A549 (cell line): ENCODE measurements around the gene CNTN5. TPM values are rescaled to one million over a fixed set of nuclear protein-coding genes. Genes with fewer than 3 reads are reported as not detected.

Experiments
- ATAC-seq, 2 experiments: fragments of 200-7000 bp in 1 of 2; fragments of >200 bp in 1 of 2; cut with Nextera tagmentation in 1 of 2; cut with Tn5 transposase in 1 of 2; 3 replicates each; pipeline versions ENCODE4 v1.8.0 to v1.9.1; 2018 to 2020; ENCODE audit warnings: mild to moderate bottlenecking in 1 of 2, moderate library complexity in 1 of 2
- CTCF ChIA-PET: fragments of 300-600 bp; sonication (Branson Sonifier 250); formaldehyde crosslinking; extraction: SDS; loops from one replicate; lab custom pipeline; 2021; ENCODE audit warnings: antibody characterized with exemption, inconsistent platforms; lab: Yijun Ruan, JAX
- POLR2A ChIA-PET: fragments of 350-600 bp; formaldehyde crosslinking; extraction: SDS; loops from one replicate; lab custom pipeline; 2021; ENCODE audit warnings: antibody characterized with exemption, inconsistent platforms; lab: Yijun Ruan, JAX
- DNase-seq, 2 experiments: peaks; one replicate each; pipeline versions ENCODE4 v3.0.0 to v3.0.0-alpha.2; 2011 to 2016; ENCODE audit warnings: low read depth in 1 of 2, low spot score in 1 of 2
- FAIRE-seq: peaks from 2 replicates; lab custom pipeline; 2011; peaks lifted over from hg19 to GRCh38; lab: Jason Lieb, UNC
- H3K27ac ChIP-seq, 2 experiments: fragments of >200 bp; sonication (Bioruptor Twin); formaldehyde crosslinking; 3 replicates each; pipeline ENCODE4 v1.5.1; 2016 to 2017
- H3K4me1 ChIP-seq: fragments of >200 bp; sonication (Bioruptor Twin); formaldehyde crosslinking; 3 replicates; pipeline ENCODE4 v1.6.1; 2016
- H3K4me2 ChIP-seq: fragments of >200 bp; sonication (Bioruptor Twin); formaldehyde crosslinking; 3 replicates; pipeline ENCODE4 v1.6.1; 2016
- H3K4me3 ChIP-seq: fragments of >200 bp; sonication (Bioruptor Twin); formaldehyde crosslinking; 3 replicates; pipeline ENCODE4 v1.5.1; 2016
- H3K9me3 ChIP-seq: fragments of >200 bp; sonication (Bioruptor Twin); formaldehyde crosslinking; 3 replicates; pipeline ENCODE4 v1.6.1; 2016
- ATOH8 ChIP-seq: fragments of 250-450 bp; sonication (Bioruptor Pico); IDR thresholded peaks from 2 replicates; pipeline ENCODE4 v1.5.0; 2020; ENCODE audit warnings: low read depth, mild to moderate bottlenecking, moderate library complexity
- BHLHE40 ChIP-seq: IDR thresholded peaks from 2 replicates; pipeline ENCODE4 v1.6.1; 2012; ENCODE audit warnings: low read depth, low read length, inconsistent platforms
- CBX8 ChIP-seq: fragments of 200-600 bp; sonication (generic); IDR thresholded peaks from 2 replicates; pipeline ENCODE4 v1.6.1; 2016
- CEBPB ChIP-seq, 2 experiments: fragments of >200 bp in 1 of 2; sonication (Bioruptor Twin) in 1 of 2; formaldehyde crosslinking in 1 of 2; IDR thresholded peaks; 2 replicates each; pipeline ENCODE4 v1.6.1; 2012 to 2016
- CHD2 ChIP-seq: fragments of 150-350 bp; IDR thresholded peaks from 2 replicates; pipeline ENCODE4 v1.6.1; 2014; ENCODE audit warnings: low read length; ENCODE audit not compliant: partially characterized antibody
- CTCF ChIP-seq: fragments of >200 bp; sonication (Bioruptor Twin); formaldehyde crosslinking; IDR thresholded peaks from 3 replicates; pipeline ENCODE4 v1.5.1; 2016
- ELK1 ChIP-seq: fragments of 150-350 bp; IDR thresholded peaks from 2 replicates; pipeline ENCODE4 v1.6.1; 2014; ENCODE audit warnings: low read depth, mild to moderate bottlenecking, low read length
- ESRRA ChIP-seq: fragments of 150-350 bp; IDR thresholded peaks from 2 replicates; pipeline ENCODE4 v1.6.1; 2014; ENCODE audit warnings: mild to moderate bottlenecking, low read length, borderline replicate concordance
- FOSB ChIP-seq: fragments of 250-450 bp; sonication (Bioruptor Pico); IDR thresholded peaks from 2 replicates; pipeline ENCODE4 v1.5.0; 2020; ENCODE audit warnings: mild to moderate bottlenecking, moderate library complexity
- HES2 ChIP-seq: fragments of >200 bp; sonication (Bioruptor Twin); formaldehyde crosslinking; IDR thresholded peaks from 2 replicates; pipeline ENCODE4 v1.6.1; 2016
- HOXA7 ChIP-seq: fragments of 250-450 bp; sonication (Bioruptor Pico); IDR thresholded peaks from 2 replicates; pipeline ENCODE4 v1.5.0; 2020; ENCODE audit warnings: mild to moderate bottlenecking, moderate library complexity
- HOXB5 ChIP-seq: fragments of 250-450 bp; sonication (Bioruptor Pico); IDR thresholded peaks from 2 replicates; pipeline ENCODE4 v1.5.0; 2020; ENCODE audit warnings: mild to moderate bottlenecking, moderate library complexity
- JUNB ChIP-seq: fragments of >200 bp; sonication (Bioruptor Twin); formaldehyde crosslinking; IDR thresholded peaks from 2 replicates; pipeline ENCODE4 v1.6.1; 2016
- KDM1A ChIP-seq: fragments of 200-600 bp; sonication (generic); IDR thresholded peaks from 2 replicates; pipeline ENCODE4 v1.6.1; 2016; ENCODE audit warnings: low read depth, mild to moderate bottlenecking
- KDM5A ChIP-seq: fragments of 200-600 bp; sonication (generic); IDR thresholded peaks from 2 replicates; pipeline ENCODE4 v1.6.1; 2016; ENCODE audit warnings: antibody characterized with exemption, mild to moderate bottlenecking
- MAFK ChIP-seq: fragments of 450-650 bp; IDR thresholded peaks from 2 replicates; pipeline ENCODE4 v1.6.1; 2014; ENCODE audit not compliant: partially characterized antibody
- MAZ ChIP-seq: fragments of 150-350 bp; IDR thresholded peaks from 2 replicates; pipeline ENCODE4 v1.6.1; 2014; ENCODE audit warnings: antibody characterized with exemption, low read depth, low read length, borderline replicate concordance
- MYC ChIP-seq: IDR thresholded peaks from 2 replicates; pipeline ENCODE4 v1.6.1; 2012; ENCODE audit warnings: mild to moderate bottlenecking, inconsistent platforms, low read length, improper control_type of control experiment, borderline replicate concordance
- NFE2L2 ChIP-seq: fragments of 150-350 bp; conservative IDR thresholded peaks from 2 replicates; pipeline ENCODE4 v1.6.1; 2014; ENCODE audit warnings: low read length
- PBX3 ChIP-seq: IDR thresholded peaks from 2 replicates; pipeline ENCODE4 v1.6.1; 2012
- PHF8 ChIP-seq: fragments of 200-600 bp; sonication (generic); IDR thresholded peaks from 2 replicates; pipeline ENCODE4 v1.6.1; 2016; ENCODE audit warnings: low read depth, mild to moderate bottlenecking, antibody characterized with exemption, moderate library complexity, borderline replicate concordance
- RAD21 ChIP-seq, 2 experiments: fragments of >200 bp in 1 of 2; sonication (Bioruptor Twin) in 1 of 2; formaldehyde crosslinking in 1 of 2; IDR thresholded peaks in 1 of 2; conservative IDR thresholded peaks in 1 of 2; 2 replicates in 1 of 2; 3 replicates in 1 of 2; pipeline ENCODE4 v1.6.1; 2012 to 2018; ENCODE audit warnings: inconsistent platforms in 1 of 2
- RCOR1 ChIP-seq: fragments of 150-350 bp; IDR thresholded peaks from 2 replicates; pipeline ENCODE4 v1.6.1; 2014; ENCODE audit warnings: antibody characterized with exemption, low read length, low read depth
- REST ChIP-seq: fragments of 200-600 bp; sonication (generic); IDR thresholded peaks from 2 replicates; pipeline ENCODE4 v1.6.1; 2016; ENCODE audit warnings: antibody characterized with exemption, mild to moderate bottlenecking, moderate library complexity
- RFX5 ChIP-seq: fragments of 450-650 bp; IDR thresholded peaks from 2 replicates; pipeline ENCODE4 v1.7.1; 2014; ENCODE audit warnings: antibody characterized with exemption, mild to moderate bottlenecking, moderate library complexity
- SMC3 ChIP-seq: fragments of >200 bp; sonication (Bioruptor Twin); formaldehyde crosslinking; IDR thresholded peaks from 3 replicates; pipeline ENCODE4 v1.6.1; 2018; ENCODE audit warnings: inconsistent platforms
- ZC3H11A ChIP-seq: fragments of 450-650 bp; IDR thresholded peaks from 2 replicates; pipeline ENCODE4 v1.6.1; 2014; ENCODE audit warnings: antibody characterized with exemption, mild to moderate bottlenecking
- ZNF302 ChIP-seq: fragments of 250-450 bp; sonication (Bioruptor Pico); IDR thresholded peaks from 2 replicates; pipeline ENCODE4 v1.9.0; 2021; ENCODE audit warnings: inconsistent platforms, mild to moderate bottlenecking, moderate library complexity
- ZSCAN20 ChIP-seq: fragments of 250-450 bp; sonication (Bioruptor Pico); IDR thresholded peaks from 2 replicates; pipeline ENCODE4 v1.8.0; 2022; ENCODE audit warnings: mild to moderate bottlenecking, moderate library complexity
- WGBS: methylation state at CpG from one replicate; pipeline ENCODE4 v1.1.6; 2017; ENCODE audit errors: missing lambda C conversion rate; 5-methylcytosine and 5-hydroxymethylcytosine counted together
- polyA plus RNA-seq, 4 experiments: library from polyadenylated mRNA; depleted of rRNA in 3 of 4; stranded (reverse); fragments of >200 nt; fragmentation: RNase III in 1 of 4; extraction: RNeasy Plus Mini Kit Qiagen cat#74134 plus additional on column Dnase treatment in 1 of 4; gene quantifications; 2 replicates in 3 of 4; 3 replicates in 1 of 4; pipeline ENCODE4 v1.2.3, GENCODE V29; 2011 to 2017

Gene CNTN5
- polyA plus RNA-seq, 2 of the 4 experiments (the other 2 are of a cell fraction) = 0.08 TPM; not detected in 1

GRCh38 chr11:100066399-100066798 is 1045.7 kb downstream of the CNTN5 start:
- Histone ChIP-seq H3K4me1 (no peaks in the 10 kb centered on the region), H3K9me3 (no peaks in the 10 kb centered on the region), H3K4me3 (no peak overlapping the region), H3K27ac (no peak overlapping the region), H3K4me2 (no peak overlapping the region)
- FAIRE-seq (no peak), ATAC-seq (no peak), DNase-seq (no peak)
- no peak for TF ChIP-seq ZSCAN20 (CRISPR knock-in tag)
- no peak for TF ChIP-seq SMC3
- no peak for TF ChIP-seq RAD21 (conservative IDR thresholded peaks at IDR 0.05 in 1 of 2, IDR thresholded peaks at IDR 0.05 in 1 of 2)
- no peak for TF ChIP-seq CBX8
- no peak for TF ChIP-seq MAFK
- TF ChIP-seq RCOR1 = no peak
- no peak for TF ChIP-seq CTCF
- no peak for TF ChIP-seq CHD2
- TF ChIP-seq ZC3H11A = no peak
- no peak for TF ChIP-seq NFE2L2
- TF ChIP-seq MYC = no peak
- no peak for TF ChIP-seq ATOH8 (CRISPR knock-in tag)
- TF ChIP-seq REST = no peak
- TF ChIP-seq ESRRA = no peak
- TF ChIP-seq BHLHE40 = no peak
- TF ChIP-seq ZNF302 (CRISPR knock-in tag) = no peak
- TF ChIP-seq ELK1 = no peak
- no peak for TF ChIP-seq HES2
- ChIA-PET POLR2A (no interaction called here), CTCF (interaction anchor here (0.6 kb wide), 1 partner anchor 32 kb away, joined by 3 read pairs; no protein-coding TSS in a partner anchor)
- WGBS = 28% methylated on average over 2 of the region's 2 CpGs

GRCh38 chr11:100068116-100068515 is 1047.4 kb downstream of the CNTN5 start:
- Histone ChIP-seq H3K4me1 (no peaks in the 10 kb centered on the region), H3K9me3 (no peaks in the 10 kb centered on the region), H3K4me2 (no peak overlapping the region), H3K27ac (no peak overlapping the region), H3K4me3 (no peak overlapping the region)
- POLR2A ChIA-PET = no interaction called here
- DNase-seq = no peak
- 29% methylated on average over 4 of the region's 4 CpGs for WGBS
- CTCF ChIA-PET = no interaction called here
- TF ChIP-seq KDM1A (no peak), MAZ (no peak), KDM5A (no peak), PHF8 (no peak), HES2 (no peak), CHD2 (no peak), JUNB (no peak), RAD21 (conservative IDR thresholded peaks at IDR 0.05 in 1 of 2, IDR thresholded peaks at IDR 0.05 in 1 of 2) (no peak), MYC (no peak), HOXB5 (CRISPR knock-in tag) (no peak), FOSB (CRISPR knock-in tag) (no peak), RCOR1 (no peak), CEBPB (IDR thresholded peaks at IDR 0.05) (no peak), PBX3 (no peak), RFX5 (no peak), HOXA7 (no peak)
- ATAC-seq = no peak
- no peak for FAIRE-seq
